Cardiac muscle cell (in vitro differentiated cells and primary cell): Measurements from ENCODE around the gene CLDN17. TPM values are rescaled to one million over a fixed set of nuclear protein-coding genes. Genes with fewer than 3 reads are reported as not detected.

Experiments
- DNase-seq, 2 donors: peaks; one replicate each; pipeline versions ENCODE4 v3.0.0 to v3.0.0-alpha.2; 2010 to 2017; ENCODE audit warnings: low read depth in 1 of 2, low spot score in 1 of 2
- H3K27ac ChIP-seq: fragments of 200-600 bp; sonication (generic); 2 replicates; pipeline ENCODE4 v1.5.1; 2016
- H3K27me3 ChIP-seq: fragments of 200-600 bp; sonication (generic); 2 replicates; pipeline ENCODE4 v1.6.0; 2016; ENCODE audit warnings: control low read depth
- H3K36me3 ChIP-seq: fragments of 200-600 bp; sonication (generic); 2 replicates; pipeline ENCODE4 v1.5.1; 2016; ENCODE audit warnings: control low read depth
- H3K4me1 ChIP-seq: fragments of 200-600 bp; sonication (generic); 2 replicates; pipeline ENCODE4 v1.8.1; 2017; ENCODE audit warnings: low read depth, mild to moderate bottlenecking, mixed run types
- H3K4me3 ChIP-seq: fragments of 200-600 bp; sonication (generic); 2 replicates; pipeline ENCODE4 v1.5.1; 2016; ENCODE audit warnings: mild to moderate bottlenecking
- H3K9me3 ChIP-seq: fragments of 200-600 bp; sonication (generic); 2 replicates; pipeline ENCODE4 v1.5.1; 2017; ENCODE audit warnings: low read depth, mild to moderate bottlenecking, control low read depth
- CTCF ChIP-seq: IDR thresholded peaks from 2 replicates; pipeline ENCODE4 v1.5.1; 2012; ENCODE audit warnings: low read depth, mild to moderate bottlenecking, low read length
- polyA plus RNA-seq: library from polyadenylated mRNA; unstranded; fragments of >200 nt; fragmentation: Nextera tagmentation; extraction: Ambion mirVana; gene quantifications from 2 replicates; pipeline ENCODE4 v1.2.1, GENCODE V29; 2016
- total RNA-seq: library from RNA; depleted of rRNA; stranded (reverse); fragments of >200 nt; gene quantifications from 2 replicates; pipeline ENCODE4 v1.2.3, GENCODE V29; 2016

CLDN17 gene
- total and polyA plus RNA-seq, 2 experiments from 2014 or later, result not detected

GRCh38 chr21:30129246-30129645 is 37.4 kb downstream of the CLDN17 start:
- no peak overlapping the region for H3K4me3 ChIP-seq
- H3K9me3 ChIP-seq, result no peaks in the 10 kb centered on the region
- no peak for TF ChIP-seq CTCF
- no peaks in the 10 kb centered on the region for H3K36me3 ChIP-seq
- H3K4me1 ChIP-seq, result no peaks in the 10 kb centered on the region
- DNase-seq, result no peak
- H3K27ac ChIP-seq, result no peak overlapping the region
- H3K27me3 ChIP-seq, result no peaks in the 10 kb centered on the region

- Histone ChIP-seq H3K4me1 (no peaks in the 10 kb centered on the region), H3K27ac (no peak overlapping the region), H3K27me3 (no peaks in the 10 kb centered on the region), H3K9me3 (no peaks in the 10 kb centered on the region), H3K36me3 (no peaks in the 10 kb centered on the region), H3K4me3 (no peak overlapping the region)
- TF ChIP-seq CTCF, result no peak
- DNase-seq, result no peak
Observed at GRCh38 chr21:30126576-30126975, 40.0 kb downstream of the CLDN17 start.

- TF ChIP-seq CTCF, result no peak
- H3K36me3 ChIP-seq, result no peaks in the 10 kb centered on the region
- no peak overlapping the region for H3K27ac ChIP-seq
- H3K27me3 ChIP-seq, result no peaks in the 10 kb centered on the region
- no peaks in the 10 kb centered on the region for H3K9me3 ChIP-seq
- no peak for DNase-seq
- H3K4me3 ChIP-seq, result no peak overlapping the region
- no peaks in the 10 kb centered on the region for H3K4me1 ChIP-seq
Observed at GRCh38 chr21:30117631-30118030, 49.0 kb downstream of the CLDN17 start.

- H3K27me3 ChIP-seq, result no peaks in the 10 kb centered on the region
- no peak overlapping the region for H3K4me3 ChIP-seq
- no peak for DNase-seq
- H3K36me3 ChIP-seq, result no peaks in the 10 kb centered on the region
- no peak for TF ChIP-seq CTCF
- no peaks in the 10 kb centered on the region for H3K4me1 ChIP-seq
- H3K27ac ChIP-seq, result no peak overlapping the region
- H3K9me3 ChIP-seq, result no peaks in the 10 kb centered on the region
Observed at GRCh38 chr21:30116479-30116878, 50.1 kb downstream of the CLDN17 start.

Other genes with a start within 250 kb of the CLDN17 start
- gene GRIK1, start 226.8 kb downstream of the CLDN17 start, total RNA-seq, result 0.53 TPM in 1 of 2 replicates, not detected in the other
- gene GRIK1, start 226.8 kb downstream of the CLDN17 start, polyA plus RNA-seq, result 0.05 and 0.20 TPM in 2 replicates
- not detected in 2 replicates for gene CLDN8, start 49.3 kb upstream of the CLDN17 start, total RNA-seq
- not detected in 2 replicates for gene CLDN8, start 49.3 kb upstream of the CLDN17 start, polyA plus RNA-seq
- not detected in 2 replicates for gene KRTAP24-1, start 116.1 kb upstream of the CLDN17 start, total RNA-seq
- not detected in 2 replicates for gene KRTAP24-1, start 116.1 kb upstream of the CLDN17 start, polyA plus RNA-seq
- not detected in 2 replicates for gene KRTAP25-1, start 122.7 kb upstream of the CLDN17 start, total RNA-seq
- not detected in 2 replicates for gene KRTAP25-1, start 122.7 kb upstream of the CLDN17 start, polyA plus RNA-seq
- not detected in 2 replicates for gene KRTAP26-1, start 153.5 kb upstream of the CLDN17 start, total RNA-seq
- gene KRTAP26-1, start 153.5 kb upstream of the CLDN17 start, polyA plus RNA-seq, result not detected in 2 replicates
- gene KRTAP27-1, start 170.9 kb upstream of the CLDN17 start, total RNA-seq, result not detected in 2 replicates
- not detected in 2 replicates for gene KRTAP27-1, start 170.9 kb upstream of the CLDN17 start, polyA plus RNA-seq
- not detected in 2 replicates for gene KRTAP23-1, start 181.8 kb upstream of the CLDN17 start, total RNA-seq
- gene KRTAP23-1, start 181.8 kb upstream of the CLDN17 start, polyA plus RNA-seq, result not detected in 2 replicates
- not detected in 2 replicates for gene KRTAP13-2, start 205.5 kb upstream of the CLDN17 start, total RNA-seq
- gene KRTAP13-2, start 205.5 kb upstream of the CLDN17 start, polyA plus RNA-seq, result not detected in 2 replicates
- not detected in 2 replicates for gene KRTAP13-1, start 229.2 kb upstream of the CLDN17 start, total RNA-seq
- not detected in 2 replicates for gene KRTAP13-1, start 229.2 kb upstream of the CLDN17 start, polyA plus RNA-seq